Upper lobe of left lung (tissue), 6 donors: ENCODE results near the gene ITGAD. TPM values are rescaled to one million over a fixed set of nuclear protein-coding genes. Genes with fewer than 3 reads are reported as not detected.

Source experiments
- ATAC-seq, 2 donors: fragments of 200-7000 bp; cut with Tn5 transposase; one replicate each; pipeline ENCODE4 v1.9.1; 2022; ENCODE audit warnings: mild to moderate bottlenecking in 2 of 2, moderate library complexity in 2 of 2; ENCODE audit not compliant: low FRiP score in 2 of 2
- DNase-seq, 2 donors: peaks; one replicate each; pipeline ENCODE4 v3.0.0-alpha.2; 2019 to 2020
- H3K27ac ChIP-seq, 4 donors: fragments of 200-600 bp; sonication (generic); one replicate each; pipeline ENCODE4 v1.5.1; 2016 to 2019
- H3K27me3 ChIP-seq, 4 donors: fragments of 200-600 bp; sonication (generic); one replicate each; pipeline ENCODE4 v1.5.1; 2017 to 2019
- H3K36me3 ChIP-seq, 4 donors: fragments of 200-600 bp; sonication (generic); one replicate each; pipeline ENCODE4 v1.5.1; 2016 to 2019
- H3K4me1 ChIP-seq, 4 donors: fragments of 200-600 bp; sonication (generic); one replicate each; pipeline ENCODE4 v1.5.1; 2018 to 2019
- H3K4me3 ChIP-seq, 4 donors: fragments of 200-600 bp; sonication (generic); one replicate each; pipeline ENCODE4 v1.5.1; 2017 to 2019; ENCODE audit warnings: mild to moderate bottlenecking in 2 of 4, moderate library complexity in 1 of 4
- H3K9me3 ChIP-seq, 4 donors: fragments of 200-600 bp; sonication (generic); one replicate each; pipeline ENCODE4 v1.5.1; 2018 to 2019
- EP300 ChIP-seq, 4 donors: sonication (generic); formaldehyde crosslinking; IDR thresholded peaks; one replicate each; pipeline ENCODE4 v1.5.1; 2017; ENCODE audit warnings: antibody characterized with exemption in 4 of 4, control low read depth in 2 of 4
- POLR2A ChIP-seq, 4 donors: fragments of 450-650 bp; IDR thresholded peaks; one replicate each; pipeline ENCODE4 v1.5.1; 2016 to 2017; ENCODE audit warnings: antibody characterized with exemption in 4 of 4, mild to moderate bottlenecking in 2 of 4
- POLR2AphosphoS5 ChIP-seq, 2 donors: sonication (generic); formaldehyde crosslinking; IDR thresholded peaks; one replicate each; pipeline ENCODE4 v1.5.1; 2017; ENCODE audit warnings: antibody characterized with exemption in 2 of 2
- WGBS, 2 donors: methylation state at CpG; one replicate each; pipeline ENCODE4 v1.1.5; 2017 to 2018; 5-methylcytosine and 5-hydroxymethylcytosine counted together
- total RNA-seq, 6 donors: library from RNA; depleted of rRNA in 4 of 6; stranded (reverse); fragments of >200 nt in 4 of 6; gene quantifications; one replicate each; pipeline versions ENCODE4 v1.1.0 to v1.2.1, GENCODE V29; 2016 to 2021
- TF ChIP-seq, protein P1 (sequence below), 6 experiments: fragments of 450-650 bp in 4 of 6; fragments of 200-600 bp in 2 of 6; sonication (generic) in 2 of 6; IDR thresholded peaks; one replicate each; pipeline ENCODE4 v1.5.1; 2016 to 2019; ENCODE audit warnings: antibody characterized with exemption in 6 of 6
- donor health status: DM: no; HTN: no; CAD: no; lungs with moderate emphysema.
- donor health status: DM: no; HTN: yes; CAD: no; lungs with severe emphysema.

ITGAD gene
- total RNA-seq, 6 donors from 2014 or later: 0.15 to 0.69 (median 0.52) TPM; not detected in 3

DNA sequence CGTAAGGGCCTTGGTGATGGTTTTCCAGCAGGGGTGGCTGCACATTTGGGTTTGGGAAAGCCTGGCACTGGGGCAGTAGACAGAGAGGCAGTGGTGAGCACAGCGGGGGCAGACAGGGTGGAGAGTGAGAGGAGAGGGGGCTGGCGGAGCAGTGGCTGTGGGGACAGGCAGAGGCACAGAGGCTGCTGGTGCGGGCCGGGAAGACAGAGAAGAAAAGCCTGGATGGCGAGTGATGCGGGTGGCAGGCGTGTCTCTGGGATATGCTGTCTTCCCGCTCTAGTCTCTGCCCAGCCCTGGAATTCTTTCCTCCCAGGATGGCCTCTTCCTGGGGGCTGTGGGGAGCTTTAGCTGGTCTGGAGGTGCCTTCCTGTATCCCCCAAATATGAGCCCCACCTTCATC is 16.9 kb downstream of the ITGAD start:
- TF ChIP-seq, protein P1, sequence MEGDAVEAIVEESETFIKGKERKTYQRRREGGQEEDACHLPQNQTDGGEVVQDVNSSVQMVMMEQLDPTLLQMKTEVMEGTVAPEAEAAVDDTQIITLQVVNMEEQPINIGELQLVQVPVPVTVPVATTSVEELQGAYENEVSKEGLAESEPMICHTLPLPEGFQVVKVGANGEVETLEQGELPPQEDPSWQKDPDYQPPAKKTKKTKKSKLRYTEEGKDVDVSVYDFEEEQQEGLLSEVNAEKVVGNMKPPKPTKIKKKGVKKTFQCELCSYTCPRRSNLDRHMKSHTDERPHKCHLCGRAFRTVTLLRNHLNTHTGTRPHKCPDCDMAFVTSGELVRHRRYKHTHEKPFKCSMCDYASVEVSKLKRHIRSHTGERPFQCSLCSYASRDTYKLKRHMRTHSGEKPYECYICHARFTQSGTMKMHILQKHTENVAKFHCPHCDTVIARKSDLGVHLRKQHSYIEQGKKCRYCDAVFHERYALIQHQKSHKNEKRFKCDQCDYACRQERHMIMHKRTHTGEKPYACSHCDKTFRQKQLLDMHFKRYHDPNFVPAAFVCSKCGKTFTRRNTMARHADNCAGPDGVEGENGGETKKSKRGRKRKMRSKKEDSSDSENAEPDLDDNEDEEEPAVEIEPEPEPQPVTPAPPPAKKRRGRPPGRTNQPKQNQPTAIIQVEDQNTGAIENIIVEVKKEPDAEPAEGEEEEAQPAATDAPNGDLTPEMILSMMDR (IDR thresholded peaks at IDR 0.05): no peak
- TF ChIP-seq EP300 (IDR thresholded peaks at IDR 0.05) (no peak), POLR2AphosphoS5 (IDR thresholded peaks at IDR 0.05) (no peak), POLR2A (IDR thresholded peaks at IDR 0.05) (no peak)
- Histone ChIP-seq H3K36me3 (no peaks in the 10 kb centered on the region), H3K27me3 (no peaks in the 10 kb centered on the region), H3K27ac (no peak overlapping the region), H3K4me3 (no peak overlapping the region), H3K4me1 (no peaks in the 10 kb centered on the region), H3K9me3 (no peaks in the 10 kb centered on the region)
- no peak for DNase-seq
- no peak for ATAC-seq
- WGBS, 2 donors: 82 to 83% methylated on average over 9 of the region's 9 CpGs

DNA sequence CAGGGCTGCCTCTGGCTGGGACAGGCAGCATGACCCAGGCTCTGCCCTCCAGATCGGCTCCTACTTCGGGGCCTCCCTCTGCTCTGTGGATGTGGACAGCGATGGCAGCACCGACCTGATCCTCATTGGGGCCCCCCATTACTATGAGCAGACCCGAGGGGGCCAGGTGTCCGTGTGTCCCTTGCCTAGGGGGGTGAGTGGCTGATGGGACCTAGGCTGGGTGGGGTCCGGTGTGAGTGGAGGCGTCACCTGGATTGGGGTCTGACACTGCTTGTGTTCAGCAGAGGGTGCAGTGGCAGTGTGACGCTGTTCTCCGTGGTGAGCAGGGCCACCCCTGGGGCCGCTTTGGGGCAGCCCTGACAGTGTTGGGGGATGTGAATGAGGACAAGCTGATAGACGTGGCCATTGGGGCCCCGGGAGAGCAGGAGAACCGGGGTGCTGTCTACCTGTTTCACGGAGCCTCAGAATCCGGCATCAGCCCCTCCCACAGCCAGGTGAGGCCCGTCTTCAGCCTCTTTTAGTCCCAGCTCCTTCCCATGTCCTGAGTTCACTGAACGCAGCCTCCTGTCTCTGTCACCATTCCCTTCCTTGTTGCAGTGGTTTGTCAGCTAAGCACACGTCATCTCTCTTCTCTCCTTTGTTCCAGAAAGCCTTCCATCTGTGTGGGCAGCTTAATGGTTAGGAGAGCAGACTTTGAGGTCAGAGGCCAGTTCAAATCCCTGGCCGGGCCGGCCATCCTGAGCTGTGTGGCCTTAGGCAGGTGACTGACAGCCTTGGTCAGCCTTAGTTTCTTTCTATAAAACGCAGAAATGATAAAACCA is 18.1 kb downstream of the ITGAD start:
- Histone ChIP-seq H3K9me3 (no peaks in the 10 kb centered on the region), H3K4me1 (no peaks in the 10 kb centered on the region), H3K27me3 (no peaks in the 10 kb centered on the region), H3K36me3 (no peaks in the 10 kb centered on the region), H3K27ac (no peak overlapping the region), H3K4me3 (no peak overlapping the region)
- TF ChIP-seq, protein P1 (IDR thresholded peaks at IDR 0.05): no peak
- TF ChIP-seq POLR2A (IDR thresholded peaks at IDR 0.05): no peak
- no peak for TF ChIP-seq POLR2AphosphoS5 (IDR thresholded peaks at IDR 0.05)
- TF ChIP-seq EP300 (IDR thresholded peaks at IDR 0.05): no peak
- ATAC-seq (no peak), DNase-seq (peak in 1 of 2 donors; percentile 49)
- WGBS, 2 donors: 68 to 77% methylated on average over 15 to 19 of the region's 22 CpGs

GRCh38 chr16:31412750-31413149 is 19.6 kb downstream of the ITGAD start:
- 80 to 86% methylated on average over 3 to 9 of the region's 10 CpGs for WGBS, 2 donors
- peak in 1 of 2 donors; percentile 15 for ATAC-seq
- DNase-seq: peak in 1 of 2 donors; percentile 66
- Histone ChIP-seq H3K36me3 (no peaks in the 10 kb centered on the region), H3K9me3 (no peaks in the 10 kb centered on the region), H3K4me1 (no peaks in the 10 kb centered on the region), H3K27me3 (no peaks in the 10 kb centered on the region), H3K4me3 (no peak overlapping the region), H3K27ac (no peak overlapping the region)
- TF ChIP-seq EP300 (IDR thresholded peaks at IDR 0.05): no peak

- no peaks in the 10 kb centered on the region for H3K27me3 ChIP-seq
- no peaks in the 10 kb centered on the region for H3K4me1 ChIP-seq
- H3K9me3 ChIP-seq: no peaks in the 10 kb centered on the region
- H3K36me3 ChIP-seq: no peaks in the 10 kb centered on the region
- no peak overlapping the region for H3K27ac ChIP-seq
- ATAC-seq (no peak), DNase-seq (no peak)
- H3K4me3 ChIP-seq: no peak overlapping the region
- 89 to 91% methylated on average over 5 of the region's 5 CpGs for WGBS, 2 donors
- TF ChIP-seq POLR2AphosphoS5 (IDR thresholded peaks at IDR 0.05) (no peak), EP300 (IDR thresholded peaks at IDR 0.05) (no peak), POLR2A (IDR thresholded peaks at IDR 0.05) (no peak)
- TF ChIP-seq, protein P1 (IDR thresholded peaks at IDR 0.05): no peak
Measured at GRCh38 chr16:31413381-31413780, 20.2 kb downstream of the ITGAD start.

DNA sequence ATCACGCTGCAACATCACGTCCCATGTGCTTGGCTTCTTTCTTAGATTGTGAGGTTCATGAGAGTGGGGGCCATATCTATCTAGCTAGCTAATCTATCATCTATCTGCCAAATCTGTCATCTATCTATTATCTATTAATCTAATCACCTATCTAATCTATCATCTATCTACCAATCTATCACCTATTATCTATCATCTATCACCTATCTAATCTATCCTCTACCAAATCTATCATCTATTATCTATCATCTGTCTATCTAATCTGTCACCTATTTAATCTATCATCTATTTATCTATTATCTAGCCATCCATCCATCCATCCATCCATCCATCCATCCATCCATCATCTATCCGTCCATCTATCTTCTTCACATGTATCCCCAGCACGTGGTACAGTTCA is 20.8 kb downstream of the ITGAD start:
- Histone ChIP-seq H3K9me3 (no peaks in the 10 kb centered on the region), H3K27ac (no peak overlapping the region), H3K27me3 (no peaks in the 10 kb centered on the region), H3K4me3 (no peak overlapping the region), H3K36me3 (no peaks in the 10 kb centered on the region), H3K4me1 (no peaks in the 10 kb centered on the region)
- WGBS, 2 donors: 80 to 84% methylated on average over 4 of the region's 4 CpGs
- no peak for ATAC-seq
- DNase-seq: no peak
- TF ChIP-seq, protein P1 (IDR thresholded peaks at IDR 0.05): no peak
- TF ChIP-seq POLR2A (IDR thresholded peaks at IDR 0.05) (no peak), EP300 (IDR thresholded peaks at IDR 0.05) (no peak), POLR2AphosphoS5 (IDR thresholded peaks at IDR 0.05) (no peak)
